GM12878 (cell line): ENCODE measurements around the gene NDUFAB1. TPM values are rescaled to one million over a fixed set of nuclear protein-coding genes. Genes with fewer than 3 reads are reported as not detected.

Source experiments
- ATAC-seq: fragments of 200-7000 bp; cut with Tn5 transposase; 3 replicates; pipeline ENCODE4 v1.9.1; 2020; ENCODE audit warnings: mild to moderate bottlenecking, moderate library complexity
- BruUV-seq: library from RNA; stranded (reverse); fragments of 400-500 nt; replicated peaks from 2 replicates; lab custom pipeline; 2021; lab: Mats Ljungman, UMichigan
- CTCF ChIA-PET: fragments of 300-600 bp; sonication (Branson Sonifier 250); formaldehyde crosslinking; extraction: SDS; loops from one replicate; lab custom pipeline; 2021; ENCODE audit warnings: inconsistent platforms; lab: Yijun Ruan, JAX
- POLR2A ChIA-PET: fragments of 350-600 bp; formaldehyde crosslinking; extraction: SDS; loops from one replicate; lab custom pipeline; 2021; ENCODE audit warnings: inconsistent platforms; lab: Charles Lee
- RAD21 ChIA-PET: fragments of 300-600 bp; sonication (Branson Sonifier 250); formaldehyde crosslinking; loops from one replicate; lab custom pipeline; 2023; ENCODE audit warnings: antibody characterized with exemption; ENCODE audit not compliant: unreplicated experiment; lab: Charles Lee
- SMC1A ChIA-PET: fragments of 300-600 bp; sonication (Branson Sonifier 250); formaldehyde crosslinking; loops from one replicate; lab custom pipeline; 2023; ENCODE audit not compliant: unreplicated experiment, uncharacterized antibody; lab: Charles Lee
- DNase-seq: peaks from one replicate; pipeline ENCODE4 v3.0.0-alpha.2; 2011; ENCODE audit warnings: low read depth, low spot score
- FAIRE-seq: peaks from 3 replicates; lab custom pipeline; 2011; peaks lifted over from hg19 to GRCh38; lab: Jason Lieb, UNC
- H2AFZ ChIP-seq: 2 replicates; pipeline ENCODE4 v1.6.0; 2011; ENCODE audit warnings: low read depth, low read length, control low read depth; ENCODE audit not compliant: control insufficient read depth
- H3K27ac ChIP-seq: 2 replicates; pipeline ENCODE4 v1.5.1; 2011; ENCODE audit warnings: control low read depth; ENCODE audit not compliant: control insufficient read depth, insufficient read depth
- H3K27me3 ChIP-seq, 2 experiments: replicated peaks in 1 of 2; 2 replicates each; pipeline versions ENCODE4 v1.6.0 to v1.6.1; 2011; ENCODE audit warnings: low read length in 1 of 2; ENCODE audit not compliant: control insufficient read depth in 2 of 2, insufficient read depth in 2 of 2
- H3K36me3 ChIP-seq, 2 experiments: 2 replicates each; pipeline ENCODE4 v1.5.1; 2011; ENCODE audit warnings: low read length in 1 of 2; ENCODE audit not compliant: control insufficient read depth in 2 of 2, insufficient read depth in 2 of 2
- H3K4me1 ChIP-seq: 2 replicates; pipeline ENCODE4 v1.6.1; 2011; ENCODE audit warnings: mild to moderate bottlenecking, low read length, moderate library complexity, mixed read lengths; ENCODE audit not compliant: control insufficient read depth, insufficient read depth
- H3K4me2 ChIP-seq: 2 replicates; pipeline ENCODE4 v1.6.0; 2011; ENCODE audit warnings: control low read depth; ENCODE audit not compliant: control insufficient read depth, insufficient read depth
- H3K4me3 ChIP-seq: fragments of 200-600 bp; sonication (generic); 2 replicates; pipeline ENCODE4 v1.5.1; 2016
- H3K79me2 ChIP-seq: 2 replicates; pipeline ENCODE4 v1.6.0; 2011; ENCODE audit warnings: low read length; ENCODE audit not compliant: control insufficient read depth, insufficient read depth
- H3K9ac ChIP-seq: 2 replicates; pipeline ENCODE4 v1.8.0; 2011; ENCODE audit warnings: low read length, control low read depth, mixed read lengths; ENCODE audit not compliant: control insufficient read depth, insufficient read depth
- H3K9me3 ChIP-seq: replicated peaks from 3 replicates; pipeline ENCODE4 v1.5.1; 2011; ENCODE audit warnings: mild to moderate bottlenecking, low read length; ENCODE audit not compliant: control insufficient read depth, insufficient read depth
- H4K20me1 ChIP-seq: 2 replicates; pipeline ENCODE4 v1.6.0; 2011; ENCODE audit not compliant: control insufficient read depth, insufficient read depth
- CBX5 ChIP-seq: sonication (generic); IDR thresholded peaks from 2 replicates; pipeline ENCODE4 v1.6.1; 2016; ENCODE audit warnings: low read depth, moderate library complexity, mild to moderate bottlenecking, inconsistent platforms
- KDM1A ChIP-seq: fragments of 200-600 bp; sonication (generic); IDR thresholded peaks from 2 replicates; pipeline ENCODE4 v1.6.1; 2016; ENCODE audit warnings: borderline replicate concordance
- NFIC ChIP-seq: IDR thresholded peaks from 2 replicates; pipeline ENCODE4 v1.6.1; 2012; ENCODE audit warnings: low read depth, mild to moderate bottlenecking, inconsistent platforms, low read length, moderate library complexity
- POLR2A ChIP-seq: IDR thresholded peaks from 2 replicates; pipeline ENCODE4 v1.6.1; 2011; ENCODE audit warnings: low read depth, mild to moderate bottlenecking, low read length
- PRDM15 ChIP-seq: fragments of 450-650 bp; formaldehyde crosslinking; IDR thresholded peaks from 2 replicates; pipeline ENCODE4 v1.4.0; 2020; ENCODE audit warnings: mild to moderate bottlenecking, moderate library complexity
- REST ChIP-seq: IDR thresholded peaks from 2 replicates; pipeline ENCODE4 v1.6.1; 2012; ENCODE audit warnings: mild to moderate bottlenecking, low read depth, low read length
- TAF1 ChIP-seq: IDR thresholded peaks from 2 replicates; pipeline ENCODE4 v1.6.1; 2011; ENCODE audit warnings: mild to moderate bottlenecking, low read depth, low read length, borderline replicate concordance
- TARDBP ChIP-seq: IDR thresholded peaks from 2 replicates; pipeline ENCODE4 v1.6.1; 2016; ENCODE audit warnings: borderline replicate concordance
- TCF7 ChIP-seq: IDR thresholded peaks from 2 replicates; pipeline ENCODE4 v1.6.1; 2014; ENCODE audit warnings: antibody characterized with exemption, borderline replicate concordance
- ZNF384 ChIP-seq: IDR thresholded peaks from 2 replicates; pipeline ENCODE4 v1.6.1; 2012; ENCODE audit warnings: low read depth, mild to moderate bottlenecking, low read length, improper control_type of control experiment, borderline replicate concordance
- ZSCAN29 ChIP-seq: fragments of 450-650 bp; IDR thresholded peaks from 2 replicates; pipeline ENCODE4 v1.6.1; 2017; ENCODE audit warnings: mild to moderate bottlenecking, moderate library complexity
- in situ Hi-C: fragments of 300-500 bp; cut with MboI; formaldehyde crosslinking; loops from 9 replicates; pipeline ENCODE4 v1.14.3; 2018; ENCODE audit warnings: mixed read lengths
- intact Hi-C: fragments of 100-400 bp; cut with micrococcal nuclease; formaldehyde crosslinking; loops from one replicate; pipeline ENCODE4 v1.14.2; 2022; ENCODE audit not compliant: unreplicated experiment
- polyA plus RNA-seq, 11 experiments: library from polyadenylated mRNA; depleted of rRNA in 4 of 11; unstranded in 6 of 11; stranded (reverse) in 5 of 11; fragments of >200 nt; fragmentation: Nextera tagmentation in 4 of 11; fragmentation: Illumina TruSeq in 1 of 11; extraction: Ambion mirVana in 4 of 11; extraction: Trizol in 1 of 11; gene quantifications; 1 replicate in 1 of 11; 2 replicates in 10 of 11; pipeline versions ENCODE4 v1.2.1 to v1.2.3, GENCODE V29; 2011 to 2016; ENCODE audit warnings: inconsistent platforms in 2 of 11, missing spikeins in 2 of 11, low read depth in 1 of 11
- total RNA-seq, 4 experiments: library from RNA; depleted of rRNA in 3 of 4; stranded (reverse); fragments of >200 nt in 3 of 4; fragmentation: Illumina TruSeq in 1 of 4; extraction: Trizol in 1 of 4; gene quantifications; 2 replicates each; pipeline versions ENCODE4 v1.2.1 to v1.2.3, GENCODE V29; 2013 to 2021

The NDUFAB1 gene
- total and polyA plus RNA-seq, 10 of the 15 experiments (the other 5 are each of a cell fraction or from before 2014, with no cell fraction given), result 79.9 to 584 (median 231) TPM

- DNase-seq (no peak), ATAC-seq (no peak), FAIRE-seq (no peak)
- H3K4me1 ChIP-seq, result no peaks in the 10 kb centered on the region
- peaks cover 8 to 25% of the 10 kb centered on the region in 2 experiments for H3K36me3 ChIP-seq
- no peak overlapping the region for H2AFZ ChIP-seq
- H3K9me3 ChIP-seq, result no peaks in the 10 kb centered on the region
- H3K27ac ChIP-seq, result no peak overlapping the region
- no peaks in the 10 kb centered on the region for H4K20me1 ChIP-seq
- intact Hi-C loops (no loop called here), in situ Hi-C loops (no loop called here)
- ChIA-PET CTCF (no interaction called here), POLR2A (no interaction called here), RAD21 (no interaction called here), SMC1A (no interaction called here)
- no peaks in the 10 kb centered on the region for H3K79me2 ChIP-seq
- H3K4me2 ChIP-seq, result no peak overlapping the region
- no peak overlapping the region for H3K9ac ChIP-seq
- no peak overlapping the region for H3K4me3 ChIP-seq
- no peak for TF ChIP-seq TAF1
- TF ChIP-seq NFIC, result no peak
- TF ChIP-seq CBX5, result no peak
- TF ChIP-seq PRDM15, result no peak
- no peak for TF ChIP-seq ZSCAN29
- TF ChIP-seq TARDBP, result no peak
- no peak for TF ChIP-seq REST
- no peak for TF ChIP-seq KDM1A
- TF ChIP-seq POLR2A, result no peak
- TF ChIP-seq ZNF384, result no peak
- no peak for TF ChIP-seq TCF7
- no peaks in the 10 kb centered on the region for H3K27me3 ChIP-seq
- no TSS peak for BruUV-seq
Measured at GRCh38 chr16:23580391-23580790, 15.7 kb downstream of the NDUFAB1 start.
